ENCODE data around the gene MAP2K5.

Gene MAP2K5

DNA sequence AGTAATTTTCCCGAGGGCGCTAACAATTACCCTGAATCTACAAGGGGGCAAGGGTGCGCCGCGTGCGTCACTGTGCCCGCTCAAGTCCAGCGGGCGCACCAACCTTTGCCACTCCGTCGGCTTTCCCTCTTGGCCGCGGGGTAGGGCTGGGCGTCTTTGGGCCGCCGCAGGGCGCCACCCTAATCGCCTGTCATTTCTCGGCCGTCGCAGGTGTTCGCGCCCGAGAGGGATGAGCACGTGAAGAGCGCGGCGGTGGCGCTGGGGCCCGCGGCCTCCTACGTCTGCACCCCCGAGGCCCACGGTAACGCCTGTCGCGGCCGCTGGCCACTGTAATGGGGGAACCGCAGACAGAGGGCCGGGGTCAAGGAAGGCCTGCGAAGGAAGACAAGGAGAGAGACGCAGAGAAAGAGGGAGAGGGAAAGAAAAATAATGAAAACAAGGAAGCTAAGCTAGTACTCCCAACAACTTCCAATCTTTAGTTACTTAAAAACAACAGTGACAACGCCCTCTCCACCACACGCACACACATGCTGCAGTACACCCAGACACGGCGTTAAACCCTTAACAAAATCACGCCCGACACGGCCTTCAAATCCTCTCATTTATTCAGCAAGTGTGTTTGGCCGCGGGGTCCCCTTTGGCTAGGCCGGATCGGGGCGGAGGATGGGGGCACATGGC lies 286.6 kb downstream of the MAP2K5 start:
- DNase-seq: no peak

DNA sequence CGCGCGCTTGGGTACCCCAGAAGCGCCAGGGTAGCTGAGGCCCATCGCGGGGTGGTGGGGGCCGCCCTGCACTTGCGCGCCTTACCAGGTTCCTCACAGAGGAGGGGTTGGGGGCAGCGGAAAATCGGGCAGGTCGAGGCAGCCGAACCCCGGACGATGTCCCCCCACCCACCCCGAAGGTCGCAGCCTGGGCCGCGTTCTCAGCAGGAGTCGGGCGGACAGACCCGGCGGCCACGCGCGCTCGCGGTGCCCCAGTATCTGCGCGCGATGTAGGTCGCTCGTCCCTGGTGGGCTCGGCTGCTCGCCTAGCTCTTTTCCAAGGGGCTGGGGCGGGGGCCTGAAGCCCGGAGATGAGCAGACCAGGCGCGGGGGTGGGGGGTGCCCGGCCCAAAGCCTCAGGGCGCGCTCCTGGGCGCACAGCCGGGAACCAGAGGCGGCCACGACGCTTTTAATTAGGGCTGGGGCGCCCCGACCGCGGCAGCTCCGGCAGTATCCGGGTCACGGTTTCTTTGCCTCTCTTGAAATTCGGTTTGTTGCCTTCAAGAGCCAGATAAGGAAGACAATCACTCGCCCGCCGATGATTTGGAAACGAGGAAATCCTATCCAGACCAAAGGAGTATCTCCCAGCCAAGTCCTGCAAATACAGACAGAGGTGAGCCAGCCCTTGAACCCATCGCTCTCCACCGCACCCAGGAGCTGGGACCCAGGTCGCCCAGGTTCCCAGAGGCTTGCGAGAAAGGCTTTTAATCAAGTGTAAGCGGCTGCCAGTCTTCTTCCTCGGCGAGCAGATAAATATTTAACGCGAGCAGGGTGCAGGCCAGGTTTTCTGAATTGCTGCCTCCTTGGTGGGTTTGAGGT lies 287.4 kb downstream of the MAP2K5 start:
- no peak for DNase-seq

DNA sequence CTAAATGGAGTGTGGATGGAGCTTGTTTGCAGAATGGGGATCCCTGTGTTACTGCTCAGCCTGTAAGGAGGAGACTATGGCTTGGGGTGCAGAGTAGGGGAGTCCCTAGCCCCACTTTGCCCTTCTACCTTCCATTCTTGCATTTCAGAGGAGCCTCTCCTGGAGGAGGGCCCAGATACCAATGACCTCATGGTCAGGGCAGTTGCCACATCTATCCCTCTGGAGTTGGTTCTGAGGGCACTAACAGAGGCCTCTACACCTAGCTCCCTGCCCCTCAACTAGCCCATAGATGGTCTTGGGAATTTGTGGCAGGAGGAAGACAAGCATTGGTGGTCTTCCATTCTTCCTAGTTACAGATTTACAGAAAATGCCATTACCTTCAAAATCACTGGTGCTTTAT lies 288.9 kb downstream of the MAP2K5 start:
- no peak for DNase-seq

DNA sequence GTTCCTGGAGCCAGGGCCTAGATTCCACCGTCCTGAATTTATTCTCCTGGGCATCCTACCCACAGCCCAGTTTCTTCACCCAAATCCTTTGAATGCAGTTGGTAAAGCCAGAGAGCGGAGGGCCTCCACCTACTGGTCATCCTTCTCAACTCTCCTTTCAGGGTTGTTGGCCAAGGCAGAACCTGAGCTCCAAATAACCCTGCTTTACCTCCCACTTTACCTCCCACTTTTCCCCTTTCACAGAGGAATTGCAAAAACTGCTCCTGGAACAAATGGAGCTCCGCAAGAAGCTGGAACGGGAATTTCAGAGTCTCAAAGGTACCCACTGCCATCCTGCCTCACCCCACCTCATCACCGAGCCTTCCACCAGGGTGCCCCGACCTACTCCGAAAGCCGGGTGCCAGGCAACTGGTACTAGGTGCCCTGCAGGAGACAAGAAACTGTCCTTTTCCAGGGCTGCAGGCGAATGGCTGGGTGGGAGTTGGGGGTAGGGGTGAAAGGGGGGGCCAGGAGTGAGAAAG lies 289.6 kb downstream of the MAP2K5 start:
- no peak for DNase-seq

DNA sequence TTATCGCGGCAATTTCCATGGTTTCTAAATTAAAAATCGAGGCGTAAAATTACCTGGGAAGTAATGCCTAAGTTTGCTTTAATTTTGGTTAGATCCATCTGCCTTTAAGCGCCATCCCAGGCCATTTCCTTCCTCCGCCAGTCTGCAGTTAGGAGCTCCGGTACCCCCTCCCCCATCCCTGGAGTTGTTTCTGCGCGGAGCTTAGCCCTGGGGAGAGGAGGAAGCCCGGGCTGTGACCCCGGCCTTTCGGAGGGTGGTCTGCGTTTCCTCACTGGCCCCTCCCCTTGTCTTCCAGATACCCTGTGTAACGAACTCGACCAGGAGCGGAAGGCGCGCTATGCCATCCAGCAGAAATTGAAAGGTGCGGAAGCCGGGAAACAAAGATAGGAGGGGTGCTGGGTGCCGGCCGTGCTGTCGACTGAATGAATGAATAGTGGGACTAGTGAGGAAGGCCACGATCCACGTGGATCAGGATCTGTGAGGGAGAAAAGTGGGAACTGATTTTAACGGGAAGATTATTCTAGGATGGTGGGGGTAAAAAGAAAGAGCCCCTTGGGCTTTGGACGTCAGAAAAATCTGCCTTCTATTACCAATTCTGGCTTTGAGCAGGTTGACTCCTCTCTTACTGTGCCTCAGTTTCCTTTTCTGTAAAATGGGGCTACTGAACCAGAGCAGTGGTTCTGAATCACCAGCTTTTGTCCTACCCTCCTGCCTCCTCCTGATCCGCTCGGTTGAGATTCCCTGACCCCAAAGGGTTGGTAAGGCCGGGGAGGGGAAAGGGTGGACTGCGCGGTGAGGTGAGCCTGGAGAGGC lies 290.6 kb downstream of the MAP2K5 start:
- no peak for DNase-seq

DNA sequence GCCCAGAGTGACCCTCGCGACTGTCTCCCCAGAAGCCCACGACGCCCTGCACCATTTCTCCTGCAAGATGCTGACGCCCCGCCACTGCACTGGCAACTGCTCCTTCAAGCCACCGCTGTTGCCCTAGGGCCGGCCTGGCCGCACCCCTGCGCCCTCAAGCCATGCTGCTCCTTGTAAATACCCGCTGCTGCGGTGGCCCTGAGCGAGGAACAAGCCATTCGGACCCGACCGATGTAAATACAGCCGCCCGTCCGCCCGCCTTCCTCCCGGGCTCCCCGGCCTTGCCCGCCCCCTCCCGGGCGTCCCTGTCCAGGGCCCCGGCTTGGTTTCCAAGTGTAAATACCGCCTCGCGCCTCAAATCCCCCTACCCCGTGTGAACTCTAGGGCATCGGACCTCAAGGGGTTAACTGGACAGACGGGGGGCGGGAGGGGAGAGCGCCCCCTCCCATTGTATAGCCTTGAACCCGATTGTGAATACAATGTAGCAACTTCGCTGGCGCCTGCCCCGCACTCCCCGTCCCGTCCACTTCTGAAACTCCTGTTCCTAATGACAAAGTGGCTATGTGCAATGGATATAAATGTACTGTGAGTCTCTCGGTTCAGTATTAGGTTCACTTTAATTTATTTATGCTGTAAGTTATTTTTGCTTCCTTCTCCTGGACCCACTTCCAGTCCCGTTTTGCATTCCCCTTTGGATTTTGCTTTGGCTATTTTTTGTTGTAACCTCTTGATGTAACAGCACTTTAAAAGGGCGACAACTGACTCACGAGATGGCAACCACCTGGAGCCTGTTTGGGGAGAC lies 291.4 kb downstream of the MAP2K5 start:
- peak; percentile 52 for DNase-seq

DNA sequence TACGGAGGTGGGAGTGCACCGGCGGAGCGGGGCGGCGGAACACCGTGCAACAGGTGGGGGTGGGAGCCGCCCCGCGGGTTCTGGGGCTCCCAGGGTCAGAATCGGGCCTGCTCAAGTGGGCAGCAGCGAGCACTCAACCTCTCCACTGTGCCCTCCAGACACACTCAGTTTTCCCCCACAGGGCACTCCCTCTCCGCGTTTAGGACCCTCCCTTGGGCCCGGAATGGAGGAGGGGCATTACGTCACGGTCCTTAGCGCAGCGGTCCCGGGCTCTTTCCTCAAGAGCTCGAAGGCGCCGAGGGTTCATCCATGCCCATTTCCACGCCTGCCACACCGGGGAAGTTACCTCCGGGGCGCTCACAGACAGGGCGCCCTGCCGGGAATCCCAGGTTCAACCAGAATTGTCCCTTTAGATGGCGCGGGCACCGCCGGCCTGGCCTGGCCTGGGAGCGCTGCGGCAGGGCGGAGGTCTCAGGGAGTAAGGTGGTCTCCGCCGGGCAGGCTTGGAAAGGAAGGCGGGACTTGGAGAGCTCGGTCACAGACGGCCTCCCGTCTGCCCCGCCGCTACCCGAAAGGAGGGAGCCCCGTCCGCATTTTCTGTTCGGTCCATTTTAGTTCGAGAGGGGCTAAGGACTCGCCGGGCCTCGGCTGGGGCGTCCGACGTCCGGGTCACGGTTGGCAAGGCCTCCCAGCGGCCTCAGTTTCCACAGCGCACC lies 292.2 kb downstream of the MAP2K5 start:
- peak; percentile 28 for DNase-seq

DNA sequence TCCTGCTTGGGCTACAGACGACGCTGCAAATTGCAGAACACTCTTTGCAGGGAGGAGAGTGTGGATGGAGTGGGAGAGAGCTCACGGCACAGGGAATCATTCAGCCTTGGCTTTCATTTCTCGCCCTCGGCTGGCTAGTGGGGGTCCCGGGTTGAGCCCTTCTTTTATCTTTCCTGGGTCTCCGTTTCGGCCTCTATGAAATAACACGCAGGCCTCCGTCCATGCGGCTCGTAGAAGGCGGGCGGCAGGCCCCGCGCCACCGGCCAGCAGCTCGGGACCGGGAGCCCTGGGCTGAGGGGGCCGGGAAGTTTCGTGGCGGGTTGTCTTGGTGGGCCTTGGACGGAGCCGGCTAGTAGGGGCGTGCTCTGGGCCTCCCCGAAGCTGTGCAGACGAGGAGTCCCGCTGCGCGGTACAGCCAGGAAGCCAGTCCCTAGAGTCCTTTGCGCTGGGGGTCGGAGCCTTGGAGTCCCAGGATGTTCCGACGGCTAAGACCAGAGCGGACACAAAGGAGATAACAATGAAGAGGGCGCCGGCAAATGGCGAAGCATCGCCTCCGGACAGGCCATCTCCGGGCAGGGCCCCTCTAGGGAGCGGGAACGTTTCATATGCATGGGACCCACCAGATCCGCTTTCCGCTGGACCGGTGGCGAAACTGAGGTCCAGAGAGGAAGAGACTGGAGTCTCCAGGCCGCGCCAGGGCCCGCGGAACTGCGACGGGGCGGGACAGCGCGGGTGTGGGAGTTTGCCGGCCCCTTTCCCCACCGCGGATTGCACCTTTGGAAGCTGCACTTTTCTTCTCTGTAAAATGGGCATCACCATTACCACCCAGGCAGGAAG lies 293.0 kb downstream of the MAP2K5 start:
- DNase-seq: peak; percentile 23

DNA sequence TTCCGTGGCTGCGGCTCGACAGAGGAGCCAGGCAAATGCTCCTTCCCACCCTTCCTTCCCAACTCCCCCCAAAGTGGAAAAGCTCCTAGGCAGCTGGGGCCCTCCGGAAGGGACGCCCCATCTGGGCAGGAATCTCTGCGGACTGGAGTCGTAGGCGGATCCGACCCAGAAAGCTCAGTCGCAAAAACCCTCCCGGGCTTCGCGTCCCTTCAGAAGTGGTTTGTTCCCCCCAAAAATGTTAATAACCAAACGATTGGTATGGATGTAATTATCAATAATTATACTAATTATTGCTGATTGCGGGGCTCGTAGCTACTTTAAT lies 293.6 kb downstream of the MAP2K5 start:
- DNase-seq: peak; percentile 15

DNA sequence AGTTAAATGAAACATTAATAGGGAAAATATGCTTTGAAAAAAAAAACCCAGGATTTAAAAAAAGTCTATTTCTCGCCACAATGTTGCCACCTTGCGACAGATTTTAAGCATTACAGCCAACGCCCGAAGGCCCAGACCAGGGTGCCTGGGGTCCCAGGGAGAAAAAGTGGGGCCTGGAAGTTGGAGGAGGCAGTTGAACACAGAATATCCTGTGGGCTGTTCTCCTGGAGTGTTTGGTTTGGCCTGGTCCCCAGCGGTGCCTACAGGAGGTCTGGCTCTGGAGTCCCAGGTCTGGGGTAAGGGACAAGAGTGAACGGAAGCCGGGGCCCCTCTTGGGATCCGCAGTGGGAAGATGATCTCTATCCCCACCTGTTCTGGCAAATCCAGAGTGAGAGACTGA lies 294.0 kb downstream of the MAP2K5 start:
- DNase-seq: peak; percentile 63

DNA sequence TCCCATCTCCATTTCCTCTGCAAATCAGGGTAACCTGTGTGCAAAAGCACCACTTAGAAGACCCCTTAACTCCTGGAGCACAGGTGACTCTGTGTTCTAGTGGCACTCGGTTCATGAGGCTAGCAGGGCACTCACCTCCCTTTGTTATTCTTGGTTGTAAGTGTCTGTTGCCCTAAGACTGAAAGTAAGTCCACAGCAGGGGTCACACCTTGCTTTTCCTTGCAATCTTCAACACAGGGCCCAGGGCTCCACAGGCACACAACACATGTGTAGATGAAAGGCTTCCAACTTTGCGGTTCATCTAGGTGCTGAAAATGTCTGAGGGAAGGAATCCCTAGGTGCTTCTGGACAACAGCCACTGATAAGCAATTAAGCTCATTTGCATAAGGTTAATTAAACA lies 294.5 kb downstream of the MAP2K5 start:
- DNase-seq: no peak

DNA sequence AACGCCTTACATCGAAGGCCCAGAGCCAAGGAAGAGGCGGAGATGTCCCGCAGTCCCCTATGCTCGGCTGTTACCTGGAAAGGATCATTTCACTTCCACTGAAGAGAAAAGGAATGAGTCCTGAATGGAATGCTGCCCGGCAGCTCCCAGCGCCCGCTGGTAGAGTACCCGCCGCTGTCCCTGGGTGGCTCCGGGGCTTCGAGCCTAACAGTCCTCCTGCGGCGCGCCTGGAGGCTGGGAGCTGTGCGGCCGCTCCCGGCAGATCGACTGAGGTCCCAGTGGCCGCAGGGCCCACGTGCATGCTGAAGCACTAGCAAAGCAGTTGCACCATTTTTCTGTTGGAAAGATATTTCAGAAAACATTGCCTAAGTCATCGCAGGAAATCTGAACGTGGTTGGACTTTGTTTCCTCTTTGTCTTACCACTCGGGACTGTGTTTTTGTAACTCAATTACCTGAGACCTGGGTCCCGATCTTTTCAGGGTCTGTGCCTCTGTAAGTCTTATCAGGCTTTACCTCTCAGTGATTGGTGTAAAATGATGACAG lies 296.4 kb downstream of the MAP2K5 start:
- DNase-seq: peak; percentile 20

DNA sequence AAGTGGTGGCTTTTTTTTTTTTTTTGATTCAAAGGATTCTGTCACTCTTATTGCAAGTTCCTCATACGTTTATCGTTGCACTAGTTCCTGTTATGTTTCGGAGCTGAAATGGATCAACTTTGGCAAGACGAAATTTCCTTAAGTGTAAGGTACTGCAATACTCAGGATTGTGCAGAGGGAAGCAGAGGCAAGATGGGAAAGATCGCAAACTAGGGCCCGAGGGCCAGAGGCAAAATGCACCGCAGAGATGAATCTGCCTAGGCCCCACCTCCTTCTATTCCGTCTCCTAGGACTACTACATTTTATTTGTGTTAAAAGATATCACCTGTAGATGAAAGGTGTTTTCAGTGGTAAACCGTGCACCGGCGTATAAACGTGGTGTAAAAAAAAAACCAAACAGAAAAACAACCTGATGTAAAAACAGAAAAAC lies 297.0 kb downstream of the MAP2K5 start:
- no peak for DNase-seq

DNA sequence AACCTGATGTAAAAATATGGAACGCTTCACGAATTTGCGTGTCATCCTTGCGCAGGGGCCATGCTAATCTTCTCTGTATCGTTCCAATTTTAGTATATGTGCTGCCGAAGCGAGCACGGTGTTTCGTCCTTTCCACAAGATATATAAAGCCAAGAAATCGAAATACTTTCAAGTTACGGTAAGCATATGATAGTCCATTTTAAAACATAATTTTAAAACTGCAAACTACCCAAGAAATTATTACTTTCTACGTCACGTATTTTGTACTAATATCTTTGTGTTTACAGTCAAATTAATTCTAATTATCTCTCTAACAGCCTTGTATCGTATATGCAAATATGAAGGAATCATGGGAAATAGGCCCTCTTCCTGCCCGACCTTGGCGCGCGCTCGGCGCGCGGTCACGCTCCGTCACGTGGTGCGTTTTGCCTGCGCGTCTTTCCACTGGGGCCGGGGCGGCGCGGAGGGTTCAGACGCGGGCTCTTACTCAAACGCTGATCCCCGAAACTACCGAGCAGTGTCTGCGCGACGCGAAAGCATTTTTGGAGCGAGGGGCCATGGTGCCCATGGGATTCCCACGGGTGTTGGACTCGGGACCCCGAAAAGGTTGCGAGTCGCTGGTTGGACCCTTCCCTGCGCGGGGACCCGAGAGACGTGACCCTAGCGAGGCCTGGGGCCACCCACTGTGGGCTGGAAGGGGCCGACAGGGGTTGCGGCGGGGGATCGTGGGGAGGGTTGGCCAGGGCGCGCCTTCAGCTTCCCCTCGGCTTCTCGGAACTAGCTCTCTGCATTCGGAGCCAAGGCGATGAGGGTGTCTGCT lies 297.6 kb downstream of the MAP2K5 start, which contains the start of gene RNU6-1:
TSS of gene RNU6-1 (minus strand) at position 117 of the 820 bp plus-strand sequence.
- peak; percentile 96 for DNase-seq

DNA sequence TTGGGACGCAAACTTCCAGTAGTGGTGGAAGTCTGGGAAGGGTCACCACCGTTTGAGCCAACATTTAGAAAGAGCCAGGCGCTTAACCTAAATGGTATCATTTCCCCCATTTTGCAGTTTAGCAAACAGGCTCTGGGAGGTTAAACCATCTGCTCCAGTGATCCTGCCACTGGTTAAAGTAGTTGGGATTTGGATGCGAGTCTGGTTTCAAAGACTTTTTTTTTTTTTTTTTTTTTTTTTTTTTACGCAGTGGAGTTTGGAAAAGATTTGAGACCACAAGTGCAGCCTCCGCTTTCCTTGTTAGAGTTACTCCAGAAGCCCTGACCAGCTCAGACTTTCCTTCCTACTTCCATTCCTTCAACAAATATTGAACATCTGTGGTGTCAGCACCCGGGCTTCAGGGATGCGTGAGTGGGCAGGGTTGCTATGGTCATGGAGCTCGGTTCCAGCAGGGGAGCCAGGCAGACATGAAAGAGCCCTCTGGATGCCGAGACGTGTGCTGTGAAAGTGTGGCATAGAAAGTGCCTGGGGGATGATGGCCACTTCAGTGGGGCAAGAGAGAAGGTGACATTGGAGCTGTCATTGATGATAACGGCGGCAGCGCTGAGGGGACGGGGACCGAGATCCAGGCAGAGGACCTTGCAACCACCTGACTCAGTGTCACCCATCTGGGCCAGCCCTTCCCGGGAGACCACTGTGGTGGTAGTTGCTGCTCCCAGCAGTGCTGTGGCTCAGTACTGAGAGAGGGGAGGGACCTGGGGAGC lies 298.4 kb downstream of the MAP2K5 start:
- no peak for DNase-seq

DNA sequence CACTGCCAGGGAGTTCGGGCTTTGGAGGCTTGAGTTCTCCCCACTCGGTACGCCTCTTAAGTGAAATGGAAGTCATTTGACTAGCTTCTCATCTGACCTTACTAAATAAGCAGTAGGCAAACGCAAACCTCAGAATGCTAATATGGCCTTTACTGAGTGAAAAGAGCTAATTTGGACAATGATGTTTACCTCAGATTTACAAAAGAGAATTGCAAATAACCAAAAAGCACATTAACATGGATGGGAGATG lies 298.9 kb downstream of the MAP2K5 start:
- no peak for DNase-seq

DNA sequence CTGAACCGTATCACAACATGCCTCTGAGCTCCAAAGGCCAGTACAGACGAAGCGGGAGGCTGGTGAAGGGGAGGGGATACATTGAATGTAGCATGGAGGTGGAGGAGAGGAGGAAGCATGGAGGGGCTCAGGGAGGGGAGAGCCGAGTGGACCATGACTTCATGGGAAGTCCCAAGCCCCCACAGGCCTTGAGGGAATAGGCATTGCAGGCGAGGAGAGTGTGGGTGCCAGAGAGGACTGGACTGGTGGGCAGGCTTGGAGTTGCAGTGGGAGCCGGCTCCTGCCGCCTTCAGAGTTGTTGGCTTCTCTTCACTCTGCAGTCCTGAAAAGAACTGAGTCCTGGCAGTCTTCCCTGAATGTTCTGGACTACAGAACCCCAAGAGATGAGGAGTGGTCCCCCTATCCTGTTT lies 300.6 kb downstream of the MAP2K5 start:
- DNase-seq: no peak

DNA sequence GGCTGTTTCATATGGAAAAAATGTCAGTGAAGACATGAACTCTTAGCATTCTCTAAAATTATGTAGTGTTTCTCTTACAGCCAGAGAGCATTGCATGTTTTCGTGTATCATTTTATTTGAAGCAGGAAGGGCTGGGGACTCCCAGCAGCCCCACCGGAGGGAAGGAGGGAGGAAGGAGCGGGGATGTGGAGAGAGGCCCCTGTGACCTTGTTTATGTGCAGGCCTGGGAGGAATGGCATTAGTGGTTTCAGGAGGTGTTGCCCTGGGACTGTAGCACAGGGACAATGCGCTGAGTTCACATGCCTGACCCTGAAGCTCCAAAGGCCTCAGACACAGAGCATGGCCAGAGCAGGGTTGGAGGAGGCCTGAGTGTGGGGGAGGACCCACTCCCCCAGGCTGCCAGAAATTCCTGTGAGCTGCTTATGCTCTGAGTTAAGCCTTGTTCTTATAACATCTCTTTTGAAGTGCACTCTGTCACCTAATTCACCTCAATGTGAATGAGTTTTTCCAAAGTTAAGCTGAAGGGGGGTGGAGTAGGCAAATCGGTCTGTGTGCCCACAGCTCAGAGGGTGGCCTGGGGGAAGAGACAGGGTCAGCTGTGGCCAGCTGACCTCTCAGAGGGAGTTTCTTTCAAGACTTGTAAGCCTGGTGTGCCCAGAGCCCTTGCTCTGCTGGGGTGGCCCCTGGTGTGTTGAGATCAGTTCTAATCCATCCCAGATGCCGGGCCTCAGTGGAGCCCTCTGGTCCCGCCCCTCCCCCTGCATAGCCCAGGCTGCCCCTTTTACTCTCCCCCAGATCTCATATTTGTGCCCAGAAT lies 301.3 kb downstream of the MAP2K5 start:
- DNase-seq: no peak
